Endothelial cell of umbilical vein (primary cell): ENCODE measurements around the gene MAP1B. TPM values are rescaled to one million over a fixed set of nuclear protein-coding genes. Genes with fewer than 3 reads are reported as not detected.

Source experiments
- BruUV-seq: library from RNA; stranded (reverse); fragments of 400-500 nt; replicated peaks from 2 replicates; lab custom pipeline; 2021; lab: Mats Ljungman, UMichigan
- CTCF ChIA-PET: fragments of 300-600, 350-600 bp; sonication (Branson Sonifier 250); formaldehyde crosslinking; loops from one replicate; lab custom pipeline; 2021; ENCODE audit warnings: antibody characterized with exemption, inconsistent platforms; lab: Charles Lee
- POLR2A ChIA-PET: fragments of 300-600, 350-600 bp; sonication (Branson Sonifier 250); formaldehyde crosslinking; loops from one replicate; lab custom pipeline; 2021; ENCODE audit warnings: antibody characterized with exemption, inconsistent platforms; lab: Charles Lee
- DNase-seq: peaks from one replicate; pipeline ENCODE4 v3.0.0-alpha.2; 2011; ENCODE audit warnings: low read depth, low spot score
- FAIRE-seq: peaks from 2 replicates; lab custom pipeline; 2011; peaks lifted over from hg19 to GRCh38; lab: Jason Lieb, UNC
- H2AFZ ChIP-seq: 2 replicates; pipeline ENCODE4 v1.6.0; 2012; ENCODE audit warnings: low read depth, low read length, control low read depth, inconsistent platforms
- H3K27ac ChIP-seq: 2 replicates; pipeline ENCODE4 v1.5.1; 2011; ENCODE audit warnings: low read depth, mild to moderate bottlenecking, control low read depth, low read length, moderate library complexity; ENCODE audit not compliant: insufficient read depth
- H3K27me3 ChIP-seq, 2 experiments: 2 replicates each; pipeline versions ENCODE4 v1.6.0 to v1.6.1; 2011; ENCODE audit warnings: low read length in 2 of 2, mixed read lengths in 1 of 2; ENCODE audit not compliant: control insufficient read depth in 2 of 2, insufficient read depth in 2 of 2
- H3K36me3 ChIP-seq, 2 experiments: 2 replicates in 1 of 2; 3 replicates in 1 of 2; pipeline ENCODE4 v1.5.1; 2011; ENCODE audit warnings: low read length in 2 of 2, mild to moderate bottlenecking in 1 of 2, moderate library complexity in 1 of 2; ENCODE audit not compliant: control insufficient read depth in 2 of 2, insufficient read depth in 2 of 2; ENCODE audit errors: extremely low read depth in 1 of 2
- H3K4me1 ChIP-seq: 3 replicates; pipeline ENCODE4 v1.5.1; 2011; ENCODE audit warnings: mild to moderate bottlenecking, low read length; ENCODE audit not compliant: control insufficient read depth, insufficient read depth; ENCODE audit errors: extremely low read depth
- H3K4me2 ChIP-seq: 2 replicates; pipeline ENCODE4 v1.6.1; 2011; ENCODE audit warnings: low read length, control low read depth, mixed read lengths; ENCODE audit not compliant: insufficient read depth
- H3K4me3 ChIP-seq, 3 experiments: fragments of 200-600 bp in 1 of 3; sonication (generic), shearing (Covaris generic) in 1 of 3; replicated peaks in 1 of 3; 2 replicates each; pipeline ENCODE4 v1.5.1; 2011 to 2016; ENCODE audit warnings: control low read depth in 3 of 3, low read length in 3 of 3, mild to moderate bottlenecking in 2 of 3, inconsistent platforms in 1 of 3, low read depth in 1 of 3, moderate library complexity in 1 of 3; ENCODE audit not compliant: insufficient read depth in 1 of 3
- H3K79me2 ChIP-seq: 2 replicates; pipeline ENCODE4 v1.6.0; 2012; ENCODE audit warnings: low read length, inconsistent platforms; ENCODE audit not compliant: control insufficient read depth, insufficient read depth
- H3K9ac ChIP-seq: replicated peaks from 2 replicates; pipeline ENCODE3; 2011; ENCODE audit warnings: low read length, control low read depth; ENCODE audit not compliant: insufficient read depth; ENCODE audit errors: extremely low read depth
- H3K9me1 ChIP-seq: replicated peaks from 3 replicates; pipeline ENCODE4 v1.6.0; 2011; ENCODE audit warnings: mild to moderate bottlenecking, low read length; ENCODE audit not compliant: control insufficient read depth, insufficient read depth; ENCODE audit errors: extremely low read depth
- H3K9me3 ChIP-seq: replicated peaks from 2 replicates; pipeline ENCODE4 v1.5.1; 2012; ENCODE audit warnings: low read length, inconsistent platforms; ENCODE audit not compliant: control insufficient read depth, insufficient read depth
- H4K20me1 ChIP-seq: replicated peaks from 2 replicates; pipeline ENCODE3; 2011; ENCODE audit warnings: mild to moderate bottlenecking, low read length; ENCODE audit not compliant: control insufficient read depth, insufficient read depth; ENCODE audit errors: extremely low read depth
- CTCF ChIP-seq, 2 donors: IDR thresholded peaks; 1 replicate in 1 of 2; 2 replicates in 1 of 2; pipeline ENCODE4 v1.5.1; 2011; ENCODE audit warnings: low read length in 2 of 2, mild to moderate bottlenecking in 2 of 2, moderate library complexity in 2 of 2, control low read depth in 1 of 2, inconsistent platforms in 1 of 2, low read depth in 1 of 2; ENCODE audit not compliant: insufficient read depth in 1 of 2; ENCODE audit errors: extremely low read depth in 1 of 2
- EZH2 ChIP-seq: IDR thresholded peaks from 2 replicates; pipeline ENCODE4 v1.6.1; 2012; ENCODE audit warnings: borderline replicate concordance, low read depth, mild to moderate bottlenecking, moderate library complexity, low read length, inconsistent platforms; ENCODE audit not compliant: severe bottlenecking
- FOS ChIP-seq: IDR thresholded peaks from 2 replicates; pipeline ENCODE4 v1.6.1; 2011; ENCODE audit warnings: mild to moderate bottlenecking, low read length, moderate library complexity, borderline replicate concordance; ENCODE audit not compliant: insufficient read depth
- GATA2 ChIP-seq: IDR thresholded peaks from 2 replicates; pipeline ENCODE4 v1.7.0; 2011; ENCODE audit warnings: low read depth, mild to moderate bottlenecking, moderate library complexity, mixed read lengths, low read length; ENCODE audit not compliant: insufficient read length, insufficient read depth
- JUN ChIP-seq: IDR thresholded peaks from 2 replicates; pipeline ENCODE4 v1.6.1; 2011; ENCODE audit warnings: borderline replicate concordance, low read depth; ENCODE audit not compliant: insufficient read length, insufficient read depth
- MAX ChIP-seq: IDR thresholded peaks from 2 replicates; pipeline ENCODE4 v1.6.1; 2011; ENCODE audit not compliant: insufficient read depth, insufficient read length
- MYC ChIP-seq: IDR thresholded peaks from one replicate; pipeline ENCODE4 v1.6.1; 2011; ENCODE audit warnings: mild to moderate bottlenecking, low read depth, low read length
- POLR2A ChIP-seq: IDR thresholded peaks from 2 replicates; pipeline ENCODE4 v1.6.1; 2012; ENCODE audit warnings: low read depth, mild to moderate bottlenecking, control low read depth, low read length
- POLR2AphosphoS5 ChIP-seq: IDR thresholded peaks from 2 replicates; pipeline ENCODE4 v1.6.1; 2012; ENCODE audit warnings: low read depth, mild to moderate bottlenecking, control low read depth, low read length, moderate library complexity; ENCODE audit not compliant: insufficient read depth
- dilution Hi-C: fragments of 300-500 bp; cut with MboI; formaldehyde crosslinking; loops from one replicate; pipeline ENCODE4 v1.15.0; 2019; ENCODE audit warnings: low sequenced_read_pairs; ENCODE audit not compliant: extremely low pct_ligation_motif_present
- intact Hi-C: fragments of 100-400 bp; cut with micrococcal nuclease; formaldehyde crosslinking; loops from one replicate; pipeline ENCODE4 v1.10.0; 2022
- polyA plus RNA-seq, 4 experiments: library from polyadenylated mRNA; depleted of rRNA in 3 of 4; stranded (reverse) in 3 of 4; unstranded in 1 of 4; fragments of >200 nt; gene quantifications; 2 replicates each; pipeline versions ENCODE4 v1.2.1 to v1.2.3, GENCODE V29; 2011 to 2012; ENCODE audit warnings: missing spikeins in 1 of 4
- total RNA-seq: library from RNA; stranded (reverse); gene quantifications from 2 replicates; pipeline ENCODE4 v1.2.3, GENCODE V29; 2021

The MAP1B gene
- total and polyA plus RNA-seq, 2 donors (not counting 3 experiments of a cell fraction or from before 2014, with no cell fraction given): 55.9 to 263 TPM

GRCh38 chr5:72205431-72206009 lies 98.2 kb downstream of the MAP1B start:
- no peak for TF ChIP-seq GATA2
- no peak for TF ChIP-seq MAX
- no peak for TF ChIP-seq FOS
- TF ChIP-seq MYC: no peak
- TF ChIP-seq EZH2: no peak
- no peak for TF ChIP-seq POLR2A
- TF ChIP-seq POLR2AphosphoS5: no peak
- no peak for TF ChIP-seq JUN
- Histone ChIP-seq H3K4me3 (no peak overlapping the region), H2AFZ (no peak overlapping the region), H3K4me2 (no peak overlapping the region), H3K9me3 (no peaks in the 10 kb centered on the region), H4K20me1 (no peaks in the 10 kb centered on the region), H3K27me3 (no peaks in the 10 kb centered on the region), H3K4me1 (peaks cover 22% of the 10 kb centered on the region), H3K27ac (no peak overlapping the region), H3K9ac (no peak overlapping the region), H3K36me3 (peaks cover 24 to 43% of the 10 kb centered on the region in 2 experiments), H3K79me2 (peaks cover 5% of the 10 kb centered on the region), H3K9me1 (no peaks in the 10 kb centered on the region)
- intact Hi-C loops: no loop called here
- no TSS peak for BruUV-seq
- FAIRE-seq (no peak), DNase-seq (no peak)
- dilution Hi-C loops: no loop called here
- POLR2A ChIA-PET: no interaction called here
- CTCF ChIA-PET: interaction anchor here (1.5 to 1.6 kb wide), 2 partner anchors 9 to 40 kb away, joined by 3 to 4 read pairs; no protein-coding TSS in a partner anchor

- BruUV-seq: no TSS peak
- Histone ChIP-seq H3K4me3 (no peak overlapping the region), H3K9ac (no peak overlapping the region), H4K20me1 (no peaks in the 10 kb centered on the region), H3K36me3 (peaks cover 22 to 43% of the 10 kb centered on the region in 2 experiments), H3K27ac (no peak overlapping the region), H3K79me2 (peaks cover 4% of the 10 kb centered on the region), H3K9me1 (no peaks in the 10 kb centered on the region), H3K4me2 (no peak overlapping the region), H3K4me1 (peaks cover 28% of the 10 kb centered on the region), H2AFZ (no peak overlapping the region), H3K27me3 (no peaks in the 10 kb centered on the region), H3K9me3 (no peaks in the 10 kb centered on the region)
- dilution Hi-C loops (no loop called here), intact Hi-C loops (no loop called here)
- TF ChIP-seq CTCF (IDR thresholded peaks at IDR 0.05; ENCODE audit: extremely low read depth in 1 of 2, insufficient read depth in 1 of 2, low read depth in 1 of 2, low read length in 2 of 2) (no peak), POLR2AphosphoS5 (no peak), MAX (no peak), JUN (no peak), FOS (no peak), EZH2 (no peak), GATA2 (no peak), POLR2A (no peak), MYC (no peak)
- POLR2A ChIA-PET: no interaction called here
- CTCF ChIA-PET: no interaction called here
- FAIRE-seq (no peak), DNase-seq (no peak)
Measured at GRCh38 chr5:72206160-72206559, 98.9 kb downstream of the MAP1B start.
